Progenitor cell of endocrine pancreas (in vitro differentiated cells): Measurements from ENCODE around the gene SLC9C1. TPM values are rescaled to one million over a fixed set of nuclear protein-coding genes. Genes with fewer than 3 reads are reported as not detected.

Experiments
- DNase-seq: peaks from one replicate; pipeline ENCODE4 v3.0.0; 2021; ENCODE audit warnings: low spot score; ENCODE audit not compliant: unreplicated experiment
- H3K27ac Mint-ChIP-seq: 2 replicates; pipeline ENCODE4 v1.8.0; 2021; ENCODE audit warnings: mild to moderate bottlenecking, moderate library complexity, mixed read lengths
- H3K27me3 Mint-ChIP-seq: 2 replicates; pipeline ENCODE4 v1.8.0; 2021; ENCODE audit warnings: mixed read lengths
- H3K36me3 Mint-ChIP-seq: 2 replicates; pipeline ENCODE4 v1.8.0; 2022; ENCODE audit warnings: mixed read lengths; ENCODE audit not compliant: insufficient read depth
- H3K4me1 Mint-ChIP-seq: 2 replicates; pipeline ENCODE4 v1.8.0; 2021; ENCODE audit warnings: low read depth, mixed read lengths
- H3K4me3 Mint-ChIP-seq: 2 replicates; pipeline ENCODE4 v1.8.0; 2021; ENCODE audit warnings: low read depth, mild to moderate bottlenecking, moderate library complexity, mixed read lengths
- H3K9me3 Mint-ChIP-seq: 2 replicates; pipeline ENCODE4 v1.8.0; 2021; ENCODE audit warnings: low read depth, mixed read lengths
- CTCF ChIP-seq: fragments of 200-600 bp; sonication (generic); IDR thresholded peaks from one replicate; pipeline ENCODE4 v1.5.0; 2021; ENCODE audit warnings: antibody characterized with exemption, mild to moderate bottlenecking; ENCODE audit not compliant: unreplicated experiment
- total RNA-seq: library from RNA; stranded (reverse); gene quantifications from 2 replicates; pipeline ENCODE4 v1.2.1, GENCODE V29; 2021

The SLC9C1 gene
- total RNA-seq, 1 donor from 2014 or later: 1.5 TPM

- no peaks in the 10 kb centered on the region for H3K27me3 Mint-ChIP-seq
- no peak overlapping the region for H3K4me3 Mint-ChIP-seq
- DNase-seq: no peak
- no peak for TF ChIP-seq CTCF
- peaks cover 2% of the 10 kb centered on the region for H3K36me3 Mint-ChIP-seq
- peaks cover 2% of the 10 kb centered on the region for H3K9me3 Mint-ChIP-seq
- no peaks in the 10 kb centered on the region for H3K4me1 Mint-ChIP-seq
- no peak overlapping the region for H3K27ac Mint-ChIP-seq
Observed at GRCh38 chr3:112171144-112171543, 122.9 kb downstream of the SLC9C1 start.

GRCh38 chr3:112170046-112170445, 124.0 kb downstream of the SLC9C1 start:
- peaks cover 3% of the 10 kb centered on the region for H3K9me3 Mint-ChIP-seq
- peaks cover 2% of the 10 kb centered on the region for H3K36me3 Mint-ChIP-seq
- no peaks in the 10 kb centered on the region for H3K4me1 Mint-ChIP-seq
- no peak for TF ChIP-seq CTCF
- DNase-seq: no peak
- no peak overlapping the region for H3K27ac Mint-ChIP-seq
- no peaks in the 10 kb centered on the region for H3K27me3 Mint-ChIP-seq
- no peak overlapping the region for H3K4me3 Mint-ChIP-seq

GRCh38 chr3:112167758-112168157, 126.3 kb downstream of the SLC9C1 start:
- no peak overlapping the region for H3K4me3 Mint-ChIP-seq
- DNase-seq: no peak
- H3K4me1 Mint-ChIP-seq: no peaks in the 10 kb centered on the region
- H3K27ac Mint-ChIP-seq: no peak overlapping the region
- H3K27me3 Mint-ChIP-seq: no peaks in the 10 kb centered on the region
- no peak for TF ChIP-seq CTCF
- peaks cover 9% of the 10 kb centered on the region for H3K9me3 Mint-ChIP-seq
- peaks cover 2% of the 10 kb centered on the region for H3K36me3 Mint-ChIP-seq

GRCh38 chr3:112149136-112149535, 144.9 kb downstream of the SLC9C1 start:
- no peaks in the 10 kb centered on the region for H3K27me3 Mint-ChIP-seq
- H3K27ac Mint-ChIP-seq: no peak overlapping the region
- H3K9me3 Mint-ChIP-seq: peaks cover 32% of the 10 kb centered on the region
- TF ChIP-seq CTCF: no peak
- no peak overlapping the region for H3K4me3 Mint-ChIP-seq
- no peak for DNase-seq
- peaks cover 16% of the 10 kb centered on the region for H3K36me3 Mint-ChIP-seq
- peaks cover 16% of the 10 kb centered on the region for H3K4me1 Mint-ChIP-seq

GRCh38 chr3:112143689-112144088, 150.3 kb downstream of the SLC9C1 start:
- Mint-ChIP-seq H3K27ac (no peak overlapping the region), H3K4me1 (no peaks in the 10 kb centered on the region), H3K27me3 (no peaks in the 10 kb centered on the region), H3K4me3 (no peak overlapping the region), H3K36me3 (peaks cover 10% of the 10 kb centered on the region), H3K9me3 (peaks cover 30% of the 10 kb centered on the region)
- no peak for TF ChIP-seq CTCF
- DNase-seq: no peak
